Mesendoderm (in vitro differentiated cells): ENCODE data around the gene DENND1B.

Experiments used
- DNase-seq: peaks from one replicate; pipeline ENCODE4 v3.0.0; 2013
- H2AK5ac ChIP-seq: 2 replicates; pipeline ENCODE4 v1.6.1; 2013; ENCODE audit warnings: low read length, inconsistent platforms
- H2BK120ac ChIP-seq: 2 replicates; pipeline ENCODE4 v1.6.1; 2013; ENCODE audit warnings: low read depth, mild to moderate bottlenecking, low read length, moderate library complexity, mixed read lengths
- H2BK15ac ChIP-seq: replicated peaks from 2 replicates; pipeline ENCODE4 v1.6.1; 2013; ENCODE audit warnings: low read depth, mild to moderate bottlenecking, moderate library complexity
- H2BK5ac ChIP-seq: 2 replicates; pipeline ENCODE4 v1.6.1; 2013; ENCODE audit warnings: low read length, inconsistent platforms
- H3K18ac ChIP-seq: 2 replicates; pipeline ENCODE4 v1.6.1; 2013; ENCODE audit warnings: mild to moderate bottlenecking, low read length, mixed read lengths
- H3K23ac ChIP-seq: one replicate; pipeline ENCODE4 v1.6.1; 2013; ENCODE audit warnings: low read length
- H3K27ac ChIP-seq: 2 replicates; pipeline ENCODE4 v1.5.1; 2013; ENCODE audit warnings: low read depth, mild to moderate bottlenecking, inconsistent platforms, low read length, moderate library complexity
- H3K27me3 ChIP-seq: 2 replicates; pipeline ENCODE4 v1.6.1; 2013; ENCODE audit warnings: low read length, control low read depth, mild to moderate bottlenecking, inconsistent platforms; ENCODE audit not compliant: insufficient read depth, poor library complexity
- H3K36me3 ChIP-seq: 2 replicates; pipeline ENCODE4 v1.6.1; 2013; ENCODE audit warnings: low read length, inconsistent platforms; ENCODE audit not compliant: control insufficient read depth, insufficient read depth
- H3K4ac ChIP-seq: one replicate; pipeline ENCODE4 v1.6.1; 2013; ENCODE audit warnings: low read depth, mild to moderate bottlenecking, low read length, moderate library complexity
- H3K4me1 ChIP-seq: 2 replicates; pipeline ENCODE4 v1.6.1; 2013; ENCODE audit warnings: low read depth, low read length, inconsistent platforms; ENCODE audit not compliant: control insufficient read depth
- H3K4me2 ChIP-seq: 2 replicates; pipeline ENCODE4 v1.6.1; 2013; ENCODE audit warnings: low read length
- H3K4me3 ChIP-seq: 2 replicates; pipeline ENCODE4 v1.5.1; 2013; ENCODE audit warnings: mild to moderate bottlenecking, low read length
- H3K56ac ChIP-seq: one replicate; pipeline ENCODE4 v1.6.1; 2013; ENCODE audit warnings: low read length
- H3K79me1 ChIP-seq: 2 replicates; pipeline ENCODE4 v1.6.1; 2013; ENCODE audit warnings: low read length, inconsistent platforms
- H3K79me2 ChIP-seq: 2 replicates; pipeline ENCODE4 v1.6.1; 2013; ENCODE audit warnings: mild to moderate bottlenecking, low read length; ENCODE audit not compliant: control insufficient read depth, insufficient read depth
- H3K9ac ChIP-seq: 2 replicates; pipeline ENCODE4 v1.6.1; 2013; ENCODE audit warnings: low read length, inconsistent platforms
- H4K5ac ChIP-seq: one replicate; pipeline ENCODE4 v1.6.1; 2013; ENCODE audit warnings: low read length
- H4K8ac ChIP-seq: one replicate; pipeline ENCODE4 v1.6.1; 2013; ENCODE audit warnings: low read depth, mild to moderate bottlenecking, control low read depth, low read length, moderate library complexity
- WGBS: extraction: QIAGEN DNeasy Blood & Tissue Kit; methylation state at CpG from one replicate; pipeline ENCODE4 v1.1.7; 2013; ENCODE audit warnings: low lambda C conversion rate, missing lambda C conversion rate; ENCODE audit not compliant: insufficient coverage; ENCODE audit errors: extremely low coverage; 5-methylcytosine and 5-hydroxymethylcytosine counted together

Gene DENND1B

DNA sequence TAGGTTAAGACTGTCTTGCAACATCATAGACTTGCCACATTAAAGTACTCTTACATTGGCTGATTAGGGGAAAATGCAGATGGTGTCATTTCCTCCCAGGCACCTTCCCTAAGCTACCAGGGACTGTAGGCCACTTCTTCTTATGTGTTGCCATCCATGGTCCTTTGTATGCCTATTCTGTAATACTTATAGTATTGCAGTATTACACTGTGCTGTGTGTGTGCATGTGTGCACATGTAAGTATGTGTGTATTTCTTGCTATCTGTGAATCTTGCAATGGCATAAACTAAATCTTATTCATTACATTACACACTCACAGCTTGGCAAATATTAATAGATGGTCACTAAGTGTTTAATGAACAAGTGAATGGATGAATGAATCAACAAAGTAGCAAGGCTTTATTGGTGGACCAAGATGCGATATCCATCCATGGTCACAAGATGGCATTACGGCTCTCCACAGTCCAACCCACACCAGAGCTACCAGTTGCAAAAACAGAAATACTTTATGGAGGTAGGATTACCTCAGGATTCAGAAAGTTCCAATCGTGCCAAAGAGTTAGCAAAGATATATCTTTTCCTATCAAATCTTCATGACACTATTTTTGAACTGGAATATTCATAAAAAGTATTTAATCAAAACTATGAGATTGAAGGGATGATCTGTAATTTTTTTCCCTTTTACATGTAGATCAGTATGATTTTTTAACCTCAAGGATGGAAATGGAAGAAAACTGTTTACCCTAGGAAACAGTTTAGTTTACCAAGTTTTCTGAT lies 160.2 kb downstream of the DENND1B start:
- no peaks in the 10 kb centered on the region for H3K79me1 ChIP-seq
- no peak overlapping the region for H3K23ac ChIP-seq
- no peak overlapping the region for H3K4me3 ChIP-seq
- no peaks in the 10 kb centered on the region for H3K79me2 ChIP-seq
- no peaks in the 10 kb centered on the region for H3K36me3 ChIP-seq
- H2BK5ac ChIP-seq, result no peak overlapping the region
- WGBS, result no CpG with 5 or more reads among the region's 3 CpGs
- H3K56ac ChIP-seq, result no peak overlapping the region
- no peaks in the 10 kb centered on the region for H3K4me1 ChIP-seq
- peak; percentile 47 for DNase-seq
- H3K18ac ChIP-seq, result no peak overlapping the region
- H2BK15ac ChIP-seq, result no peak overlapping the region
- H4K5ac ChIP-seq, result no peak overlapping the region
- no peak overlapping the region for H3K27ac ChIP-seq
- H3K9ac ChIP-seq, result no peak overlapping the region
- no peak overlapping the region for H3K4ac ChIP-seq
- H2BK120ac ChIP-seq, result no peak overlapping the region
- no peaks in the 10 kb centered on the region for H3K27me3 ChIP-seq
- no peak overlapping the region for H3K4me2 ChIP-seq
- no peak overlapping the region for H4K8ac ChIP-seq
- H2AK5ac ChIP-seq, result no peak overlapping the region

DNA sequence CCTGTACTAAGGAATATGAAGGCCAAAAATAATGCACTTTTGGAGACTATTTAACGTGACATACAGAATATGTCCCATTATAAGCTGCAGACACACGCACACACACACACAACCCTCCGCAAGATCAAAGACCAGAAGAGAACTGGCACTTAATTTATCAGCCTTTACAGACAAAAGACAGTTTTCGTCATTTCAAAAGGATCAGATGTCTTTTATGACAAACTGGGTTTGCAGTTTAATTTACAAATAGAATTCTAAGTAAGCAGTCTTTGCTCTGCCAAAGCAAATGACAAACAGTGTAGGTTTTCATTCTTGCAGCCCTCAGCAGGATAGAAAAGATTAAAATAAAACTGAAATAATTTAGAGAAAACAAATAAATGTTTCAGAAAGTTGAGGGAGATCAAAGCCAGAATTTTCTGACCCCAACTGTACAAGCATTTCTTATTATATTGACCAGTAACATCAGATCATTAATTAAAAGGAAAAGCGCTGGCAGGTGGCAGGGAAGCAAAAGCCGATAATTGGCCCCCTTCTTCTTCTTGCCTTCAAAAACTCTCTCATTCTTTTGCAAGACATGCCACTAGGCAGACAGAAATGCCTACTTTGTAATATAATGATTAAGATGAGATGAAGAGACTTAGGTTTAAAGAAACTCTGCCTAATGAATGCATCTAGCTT lies 169.0 kb downstream of the DENND1B start:
- Histone ChIP-seq H3K27me3 (no peaks in the 10 kb centered on the region), H4K8ac (no peak overlapping the region), H3K4me1 (no peaks in the 10 kb centered on the region), H4K5ac (no peak overlapping the region), H3K4me3 (no peak overlapping the region), H3K27ac (no peak overlapping the region), H2BK15ac (no peak overlapping the region), H3K79me1 (no peaks in the 10 kb centered on the region), H2BK5ac (no peak overlapping the region), H3K9ac (no peak overlapping the region), H3K18ac (no peak overlapping the region), H3K4me2 (no peak overlapping the region), H3K4ac (no peak overlapping the region), H2BK120ac (no peak overlapping the region), H3K36me3 (no peaks in the 10 kb centered on the region), H3K23ac (no peak overlapping the region), H2AK5ac (no peak overlapping the region), H3K79me2 (no peaks in the 10 kb centered on the region), H3K56ac (no peak overlapping the region)
- WGBS, result no CpG with 5 or more reads among the region's 6 CpGs
- DNase-seq, result no peak

DNA sequence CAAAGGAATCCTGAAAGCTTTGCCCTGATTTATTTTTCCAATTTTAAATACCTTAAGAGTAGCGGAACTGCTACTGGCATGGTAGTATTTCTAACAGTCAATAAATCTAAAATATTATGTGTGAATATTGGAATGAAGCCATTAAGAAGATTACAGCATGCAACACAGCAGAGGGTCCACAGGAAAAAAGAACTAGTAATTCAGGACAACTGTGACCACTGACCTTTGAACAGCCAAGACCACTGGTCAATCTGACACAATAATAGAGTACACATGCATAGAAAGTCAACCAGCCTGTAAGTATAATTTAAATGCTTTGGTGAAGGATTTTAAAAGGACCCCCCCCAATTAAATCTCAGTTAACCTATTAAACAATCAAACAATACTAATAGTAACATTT lies 171.0 kb downstream of the DENND1B start:
- H3K4me2 ChIP-seq, result no peak overlapping the region
- no peak overlapping the region for H3K23ac ChIP-seq
- H3K4ac ChIP-seq, result no peak overlapping the region
- no peaks in the 10 kb centered on the region for H3K27me3 ChIP-seq
- DNase-seq, result no peak
- H3K79me1 ChIP-seq, result no peaks in the 10 kb centered on the region
- no peak overlapping the region for H4K5ac ChIP-seq
- H2BK120ac ChIP-seq, result no peak overlapping the region
- H3K9ac ChIP-seq, result no peak overlapping the region
- no peaks in the 10 kb centered on the region for H3K4me1 ChIP-seq
- H2BK5ac ChIP-seq, result no peak overlapping the region
- H3K18ac ChIP-seq, result no peak overlapping the region
- no peak overlapping the region for H3K4me3 ChIP-seq
- no peak overlapping the region for H3K56ac ChIP-seq
- no peaks in the 10 kb centered on the region for H3K36me3 ChIP-seq
- H2AK5ac ChIP-seq, result no peak overlapping the region
- H3K79me2 ChIP-seq, result no peaks in the 10 kb centered on the region
- no peak overlapping the region for H3K27ac ChIP-seq
- no peak overlapping the region for H2BK15ac ChIP-seq
- WGBS, result no CpG with 5 or more reads among the region's 1 CpG
- H4K8ac ChIP-seq, result no peak overlapping the region

DNA sequence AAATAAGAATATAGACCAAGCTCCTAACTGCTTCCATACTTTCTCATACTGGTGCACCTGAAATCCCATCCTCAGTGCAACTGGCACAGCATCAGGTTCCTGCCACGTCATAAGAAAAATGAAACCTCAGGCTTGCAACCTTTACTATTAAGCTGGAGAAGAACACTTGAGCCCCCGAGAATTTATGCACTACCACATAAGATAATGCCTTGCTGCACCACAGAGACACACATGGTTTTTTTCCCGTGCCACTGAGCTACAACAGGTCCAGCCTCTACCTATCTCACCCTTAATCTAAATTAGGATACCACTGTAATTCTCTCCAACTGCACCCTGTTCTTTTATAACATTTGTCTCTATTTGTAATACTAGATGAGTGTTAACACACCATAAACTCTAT lies 174.5 kb downstream of the DENND1B start:
- Histone ChIP-seq H3K36me3 (no peaks in the 10 kb centered on the region), H4K8ac (no peak overlapping the region), H2BK15ac (no peak overlapping the region), H3K18ac (no peak overlapping the region), H3K27me3 (no peaks in the 10 kb centered on the region), H3K56ac (no peak overlapping the region), H3K27ac (no peak overlapping the region), H3K4me2 (no peak overlapping the region), H3K79me2 (no peaks in the 10 kb centered on the region), H3K4ac (no peak overlapping the region), H3K23ac (no peak overlapping the region), H2BK120ac (no peak overlapping the region), H2BK5ac (no peak overlapping the region), H3K4me3 (no peak overlapping the region), H3K4me1 (no peaks in the 10 kb centered on the region), H3K9ac (no peak overlapping the region), H3K79me1 (no peaks in the 10 kb centered on the region), H2AK5ac (no peak overlapping the region), H4K5ac (no peak overlapping the region)
- no CpG with 5 or more reads among the region's 3 CpGs for WGBS
- DNase-seq, result no peak

DNA sequence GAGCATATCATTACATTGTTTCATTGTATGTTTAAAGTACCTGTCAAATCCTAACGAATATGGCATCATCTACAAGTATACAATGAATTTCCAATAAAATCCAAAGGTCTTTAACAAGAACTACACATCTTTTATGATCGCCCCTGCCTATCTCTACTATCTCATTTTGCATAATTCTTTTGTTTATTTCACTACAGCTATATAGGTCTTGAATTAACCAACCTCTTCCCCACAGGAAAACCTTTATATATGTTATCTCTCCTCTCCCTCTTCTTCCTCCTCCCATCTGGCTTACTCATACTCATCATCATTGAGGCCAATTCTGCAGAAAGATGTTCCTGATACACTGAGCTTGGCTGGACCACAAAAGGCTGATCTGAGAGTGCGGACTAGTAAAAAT lies 175.5 kb downstream of the DENND1B start:
- no peak overlapping the region for H3K23ac ChIP-seq
- no peak overlapping the region for H2BK120ac ChIP-seq
- no peak overlapping the region for H2AK5ac ChIP-seq
- no peaks in the 10 kb centered on the region for H3K36me3 ChIP-seq
- H3K4me2 ChIP-seq, result no peak overlapping the region
- DNase-seq, result no peak
- H3K4me3 ChIP-seq, result no peak overlapping the region
- H3K4me1 ChIP-seq, result no peaks in the 10 kb centered on the region
- WGBS, result no CpG with 5 or more reads among the region's 3 CpGs
- no peaks in the 10 kb centered on the region for H3K79me1 ChIP-seq
- no peak overlapping the region for H2BK5ac ChIP-seq
- no peak overlapping the region for H3K9ac ChIP-seq
- H4K5ac ChIP-seq, result no peak overlapping the region
- no peak overlapping the region for H3K18ac ChIP-seq
- no peak overlapping the region for H3K4ac ChIP-seq
- no peaks in the 10 kb centered on the region for H3K27me3 ChIP-seq
- no peaks in the 10 kb centered on the region for H3K79me2 ChIP-seq
- no peak overlapping the region for H4K8ac ChIP-seq
- no peak overlapping the region for H3K27ac ChIP-seq
- H2BK15ac ChIP-seq, result no peak overlapping the region
- no peak overlapping the region for H3K56ac ChIP-seq
